ENCODE results near the gene PHYHD1.

DNA sequence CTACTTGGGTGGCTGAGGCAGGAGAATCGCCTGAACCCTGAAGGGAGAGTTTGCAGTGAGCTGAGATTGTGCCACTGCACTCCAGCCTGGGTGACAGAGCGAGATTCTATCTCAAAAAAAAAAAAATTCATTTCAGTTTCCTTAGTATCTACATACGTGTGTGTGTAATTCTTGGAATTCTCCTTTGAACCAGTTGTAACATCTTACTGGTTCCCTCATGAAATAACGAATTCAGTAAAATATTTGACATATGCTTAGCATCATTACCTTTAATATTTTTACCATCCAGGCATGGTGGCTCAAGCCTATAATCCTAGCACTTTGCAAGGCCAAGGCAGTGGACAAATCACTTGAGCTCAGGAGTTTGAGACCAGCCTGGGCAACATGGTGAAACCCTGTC lies 8.8 kb downstream of the PHYHD1 start:
- TF ChIP-seq, protein P1, sequence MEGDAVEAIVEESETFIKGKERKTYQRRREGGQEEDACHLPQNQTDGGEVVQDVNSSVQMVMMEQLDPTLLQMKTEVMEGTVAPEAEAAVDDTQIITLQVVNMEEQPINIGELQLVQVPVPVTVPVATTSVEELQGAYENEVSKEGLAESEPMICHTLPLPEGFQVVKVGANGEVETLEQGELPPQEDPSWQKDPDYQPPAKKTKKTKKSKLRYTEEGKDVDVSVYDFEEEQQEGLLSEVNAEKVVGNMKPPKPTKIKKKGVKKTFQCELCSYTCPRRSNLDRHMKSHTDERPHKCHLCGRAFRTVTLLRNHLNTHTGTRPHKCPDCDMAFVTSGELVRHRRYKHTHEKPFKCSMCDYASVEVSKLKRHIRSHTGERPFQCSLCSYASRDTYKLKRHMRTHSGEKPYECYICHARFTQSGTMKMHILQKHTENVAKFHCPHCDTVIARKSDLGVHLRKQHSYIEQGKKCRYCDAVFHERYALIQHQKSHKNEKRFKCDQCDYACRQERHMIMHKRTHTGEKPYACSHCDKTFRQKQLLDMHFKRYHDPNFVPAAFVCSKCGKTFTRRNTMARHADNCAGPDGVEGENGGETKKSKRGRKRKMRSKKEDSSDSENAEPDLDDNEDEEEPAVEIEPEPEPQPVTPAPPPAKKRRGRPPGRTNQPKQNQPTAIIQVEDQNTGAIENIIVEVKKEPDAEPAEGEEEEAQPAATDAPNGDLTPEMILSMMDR (IDR thresholded peaks at IDR 0.05), result no peak
- TF ChIP-seq POLR2AphosphoS5 (IDR thresholded peaks at IDR 0.05), result no peak
- no peak for TF ChIP-seq EP300 (IDR thresholded peaks at IDR 0.05)
